ENCODE results near the gene CCDC28A. TPM values are rescaled to one million over a fixed set of nuclear protein-coding genes. Genes with fewer than 3 reads are reported as not detected.

Gene CCDC28A
- total RNA-seq, 2 donors from 2014 or later: 13.3 to 30.7 TPM

DNA sequence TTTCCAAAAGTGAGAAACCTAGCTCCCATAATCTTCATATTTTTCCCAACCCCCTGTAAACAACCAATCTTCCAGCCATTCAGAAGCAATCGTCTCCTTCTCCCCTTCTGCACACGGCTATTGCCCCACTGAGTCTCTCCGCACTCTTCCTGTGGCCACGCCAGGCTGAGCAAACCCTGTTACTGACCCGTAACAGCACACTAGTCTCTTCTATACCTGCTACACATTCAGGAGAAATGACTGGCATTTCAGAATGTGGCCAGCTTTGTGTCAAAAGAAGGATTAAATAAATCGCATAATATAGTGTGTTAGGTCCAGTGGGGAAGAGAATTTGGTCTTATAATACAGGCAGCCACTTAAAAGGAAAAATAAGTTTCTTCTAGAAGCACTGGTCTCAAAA lies 63.7 kb downstream of the CCDC28A start:
- no peak overlapping the region for H3K9ac ChIP-seq (ENCODE audit: low read depth in 2 of 2, low read length in 2 of 2)
- DNase-seq: no peak
- no peaks in the 10 kb centered on the region for H3K9me3 ChIP-seq
- no peaks in the 10 kb centered on the region for H3K36me3 ChIP-seq
- no peaks in the 10 kb centered on the region for H3K4me1 ChIP-seq
- H3K4me3 ChIP-seq: no peak overlapping the region
- TF ChIP-seq, protein P1, sequence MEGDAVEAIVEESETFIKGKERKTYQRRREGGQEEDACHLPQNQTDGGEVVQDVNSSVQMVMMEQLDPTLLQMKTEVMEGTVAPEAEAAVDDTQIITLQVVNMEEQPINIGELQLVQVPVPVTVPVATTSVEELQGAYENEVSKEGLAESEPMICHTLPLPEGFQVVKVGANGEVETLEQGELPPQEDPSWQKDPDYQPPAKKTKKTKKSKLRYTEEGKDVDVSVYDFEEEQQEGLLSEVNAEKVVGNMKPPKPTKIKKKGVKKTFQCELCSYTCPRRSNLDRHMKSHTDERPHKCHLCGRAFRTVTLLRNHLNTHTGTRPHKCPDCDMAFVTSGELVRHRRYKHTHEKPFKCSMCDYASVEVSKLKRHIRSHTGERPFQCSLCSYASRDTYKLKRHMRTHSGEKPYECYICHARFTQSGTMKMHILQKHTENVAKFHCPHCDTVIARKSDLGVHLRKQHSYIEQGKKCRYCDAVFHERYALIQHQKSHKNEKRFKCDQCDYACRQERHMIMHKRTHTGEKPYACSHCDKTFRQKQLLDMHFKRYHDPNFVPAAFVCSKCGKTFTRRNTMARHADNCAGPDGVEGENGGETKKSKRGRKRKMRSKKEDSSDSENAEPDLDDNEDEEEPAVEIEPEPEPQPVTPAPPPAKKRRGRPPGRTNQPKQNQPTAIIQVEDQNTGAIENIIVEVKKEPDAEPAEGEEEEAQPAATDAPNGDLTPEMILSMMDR (IDR thresholded peaks at IDR 0.05): no peak
- no peak overlapping the region for H3K27ac ChIP-seq
- intact Hi-C loops (cut with DNase I): no loop called here
- no peaks in the 10 kb centered on the region for H3K27me3 ChIP-seq

Other genes with a start within 250 kb of the CCDC28A start
- not detected for gene ECT2L, start 22.3 kb downstream of the CCDC28A start, total RNA-seq
- gene REPS1, start 214.5 kb downstream of the CCDC28A start, total RNA-seq: 10 to 100 TPM; 36.1 to 37.3 TPM

Measured in colonic mucosa (tissue), 4 donors.